ENCODE results near the gene SERTAD3.
"Not testable (repeated sequence)": the region's sequence is repeated elsewhere in the genome, so short reads cannot be mapped to it uniquely, and the experiment has no call there.

The SERTAD3 gene

DNA sequence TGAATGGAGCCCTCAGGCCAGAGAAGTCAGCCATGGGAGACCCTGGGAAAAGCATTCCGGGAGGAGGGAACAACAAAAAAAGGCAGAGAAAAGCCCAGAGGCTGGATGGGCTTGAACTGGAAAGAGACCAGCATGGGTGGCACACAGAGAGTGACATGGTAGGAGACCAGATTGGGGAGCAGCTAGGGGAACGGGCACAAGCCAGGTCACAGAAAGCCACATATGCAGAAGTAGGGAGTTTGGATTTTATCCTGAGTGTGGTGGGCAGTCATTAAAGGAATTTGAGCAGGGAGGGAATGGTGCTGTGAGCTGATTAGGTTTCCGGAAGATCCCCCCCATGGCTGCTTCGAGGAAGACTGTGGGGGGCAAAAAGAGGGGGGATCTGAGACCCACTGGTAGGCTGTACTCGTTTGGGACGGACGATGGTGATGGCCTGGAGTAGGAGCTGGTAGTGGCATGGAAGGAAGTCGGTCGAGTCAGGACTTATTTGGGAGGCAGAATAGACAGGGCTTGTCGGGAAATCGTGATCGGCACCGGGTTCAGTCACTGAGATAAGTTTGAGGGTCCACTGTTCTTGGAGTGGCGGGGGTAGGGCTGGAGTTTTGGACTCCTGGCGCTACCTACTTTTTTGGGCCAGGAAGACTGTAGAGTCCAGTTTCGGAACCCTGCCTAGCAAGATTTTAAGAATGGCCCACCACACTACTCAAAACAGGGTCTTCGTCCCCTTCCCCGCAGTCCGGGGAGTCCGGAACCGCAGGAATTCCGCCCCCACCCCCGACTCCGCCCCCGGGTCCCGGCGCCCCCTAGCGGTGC, 19.3 kb downstream of the SERTAD3 start:
- no peak for FAIRE-seq

GRCh38 chr19:40423938-40424337, 20.2 kb downstream of the SERTAD3 start:
- no peak for FAIRE-seq

GRCh38 chr19:40422748-40423566, 21.2 kb downstream of the SERTAD3 start:
- FAIRE-seq = no peak

DNA sequence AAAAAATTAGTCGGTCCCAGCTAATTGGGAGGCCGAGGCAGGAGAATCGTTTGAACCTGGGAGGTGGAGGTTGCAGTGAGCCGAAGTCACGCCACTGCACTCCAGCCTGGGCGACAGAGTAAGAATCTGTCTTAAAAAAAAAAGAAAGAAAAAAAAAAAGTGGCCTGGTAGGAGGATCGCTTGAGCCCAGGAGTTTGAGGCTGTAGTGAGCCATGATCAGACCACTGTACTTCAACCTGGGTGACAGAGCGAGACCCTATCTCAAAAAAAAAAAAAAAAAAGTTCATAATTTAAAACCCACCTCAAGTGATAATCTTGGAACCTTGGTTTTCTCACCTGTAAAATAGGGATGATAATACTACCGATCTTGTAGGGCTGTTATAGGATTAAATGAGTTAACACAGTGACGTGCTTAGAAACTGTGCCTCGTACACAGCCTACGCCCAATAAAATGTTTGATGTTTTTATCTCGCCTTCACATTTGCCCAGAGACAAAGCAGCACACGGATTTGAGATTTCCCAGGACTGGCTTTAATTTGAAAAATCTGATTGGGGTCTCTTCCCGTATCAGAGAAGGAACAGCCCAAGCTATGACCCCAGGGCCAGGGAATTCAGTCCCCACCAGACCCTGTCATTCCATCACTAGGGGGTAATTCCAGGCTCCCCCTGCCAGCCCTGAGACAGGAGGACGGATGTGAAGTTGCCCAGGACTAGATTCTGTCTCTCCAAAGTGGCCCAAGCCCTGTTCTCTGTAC, 22.0 kb downstream of the SERTAD3 start:
- no peak for FAIRE-seq

DNA sequence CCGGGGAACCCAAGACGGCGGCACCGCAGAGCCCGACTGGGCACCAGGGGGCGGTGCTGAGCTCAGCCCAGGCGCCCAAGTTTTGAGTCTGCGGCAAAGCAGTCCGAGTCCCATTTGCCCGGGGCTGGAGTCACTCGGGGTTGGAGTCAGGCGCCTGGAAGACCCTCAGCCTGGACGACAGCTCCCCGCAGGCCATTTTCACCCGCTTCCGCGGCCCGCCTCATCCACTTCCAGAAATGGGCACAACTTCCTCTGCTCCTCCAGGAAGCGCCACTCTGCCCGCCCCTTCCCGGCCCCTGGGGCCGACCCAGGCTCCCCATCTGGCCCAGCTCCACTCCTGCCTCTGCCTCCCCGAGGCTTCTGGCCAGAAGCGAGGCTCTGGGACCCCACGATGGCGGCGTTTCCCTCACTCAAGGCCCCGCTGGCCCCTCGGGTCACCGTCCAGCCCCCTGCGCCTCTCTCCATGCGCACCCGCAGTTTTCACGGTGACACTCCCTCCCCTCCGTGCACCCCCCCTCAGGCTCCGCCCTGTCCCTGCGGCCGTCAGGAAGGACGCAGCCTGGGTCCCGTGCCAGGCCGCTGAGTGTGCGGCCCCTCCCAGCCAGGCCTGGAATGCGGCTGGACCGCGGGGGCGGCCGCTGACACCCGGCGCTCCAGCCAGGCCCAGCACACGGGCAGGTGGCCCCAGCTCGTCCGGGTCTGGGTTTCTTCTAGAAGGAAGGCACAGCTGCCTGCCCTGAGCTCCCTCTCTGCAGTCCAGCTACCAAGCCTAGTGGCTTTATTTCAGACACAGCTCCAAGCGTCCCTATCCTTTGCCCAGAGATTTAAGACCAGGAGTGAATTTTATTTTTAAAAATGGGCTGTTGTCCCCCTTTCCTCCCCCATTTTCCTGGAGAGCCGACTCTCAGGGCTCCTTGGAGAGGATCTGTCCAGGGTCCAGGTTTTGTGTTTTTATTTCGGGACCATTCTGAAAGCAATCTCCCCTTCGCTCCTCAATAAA, 23.1 kb downstream of the SERTAD3 start:
- no peak for FAIRE-seq

DNA sequence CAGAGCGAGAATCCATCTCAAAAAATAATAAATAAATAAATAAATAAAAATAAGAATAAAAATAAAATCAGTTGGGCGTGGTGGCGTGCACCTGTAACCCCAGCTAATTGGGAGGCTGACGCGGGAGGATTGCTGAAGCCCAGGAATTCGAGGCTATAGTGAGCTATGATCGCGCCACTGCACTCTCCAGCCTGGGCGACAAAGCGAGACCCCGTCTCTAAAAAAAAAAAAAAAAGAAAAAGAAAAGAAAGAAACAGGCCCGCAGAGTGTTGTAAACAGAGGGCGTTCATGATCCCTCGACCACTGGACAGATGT, 23.7 kb downstream of the SERTAD3 start:
- no peak for FAIRE-seq

DNA sequence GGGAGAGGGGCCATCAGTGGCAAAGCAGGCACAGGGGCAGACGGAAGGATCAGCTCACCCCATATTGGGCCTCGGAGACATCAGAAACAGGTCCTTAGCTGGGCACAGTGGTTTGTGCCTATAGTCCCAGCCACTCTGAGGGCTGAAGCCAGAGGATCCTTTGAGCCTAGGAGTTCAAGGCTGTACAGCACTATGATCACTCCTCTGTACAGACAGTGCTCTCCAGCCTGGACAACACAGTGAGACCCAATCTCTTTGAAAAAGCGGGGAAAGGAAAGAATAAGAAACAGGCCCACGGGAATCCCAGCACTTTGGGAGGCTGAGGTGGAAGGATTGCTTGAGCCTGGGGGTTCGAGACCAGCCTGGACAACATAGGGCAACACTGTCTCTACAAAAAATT, 24.4 kb downstream of the SERTAD3 start:
- FAIRE-seq = no peak

DNA sequence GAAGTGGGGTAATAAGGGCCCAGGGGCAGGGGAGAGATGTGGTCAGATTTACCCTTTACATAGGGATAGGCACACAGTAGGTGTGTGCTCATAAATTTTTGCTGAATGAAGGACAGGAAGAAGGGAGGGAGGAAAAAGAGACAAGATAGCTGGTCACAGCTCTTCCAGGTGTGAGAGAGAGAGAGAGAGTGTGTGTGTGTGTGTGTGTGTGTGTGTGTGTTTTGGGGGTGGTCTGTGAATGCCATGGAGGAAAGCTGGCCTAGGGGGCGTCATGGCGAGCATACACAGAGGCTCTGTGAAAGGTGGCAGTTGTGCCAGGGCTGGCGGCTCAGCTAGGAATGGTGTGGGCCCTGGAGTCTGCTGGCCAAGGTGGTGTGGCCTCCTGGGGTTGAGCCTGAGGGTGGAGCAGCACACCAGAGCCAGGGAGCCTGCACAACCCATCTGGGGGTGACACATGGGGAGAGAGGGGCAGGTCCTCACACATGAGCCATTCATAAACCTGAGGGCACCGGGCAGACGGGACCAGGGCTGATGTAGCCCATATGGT, 25.0 kb downstream of the SERTAD3 start:
- no peak for FAIRE-seq

DNA sequence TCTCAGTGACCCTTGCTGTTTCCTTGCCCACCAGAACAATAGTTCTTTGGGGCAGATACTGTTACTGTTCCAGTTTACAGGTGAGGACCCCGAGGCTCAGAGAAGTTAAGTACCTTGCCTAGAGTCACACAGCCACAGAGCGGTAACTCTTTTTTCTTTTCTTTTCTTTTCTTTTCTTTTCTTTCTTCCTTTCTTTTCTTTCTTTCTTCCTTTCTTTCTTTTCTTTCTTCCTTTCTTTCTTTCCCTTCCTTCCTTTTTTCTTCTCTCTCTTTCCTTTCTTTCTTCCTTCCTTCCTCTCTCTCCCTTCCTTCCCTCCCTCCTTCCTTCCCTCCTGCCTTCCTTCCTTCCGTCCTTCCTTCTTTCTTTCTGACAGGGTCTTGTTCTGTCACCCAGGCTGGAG, 26.1 kb downstream of the SERTAD3 start:
- no peak for FAIRE-seq

GRCh38 chr19:40417643-40417981, 26.5 kb downstream of the SERTAD3 start:
- no peak for FAIRE-seq

GRCh38 chr19:40416918-40417642, 27.1 kb downstream of the SERTAD3 start:
- FAIRE-seq = no peak

DNA sequence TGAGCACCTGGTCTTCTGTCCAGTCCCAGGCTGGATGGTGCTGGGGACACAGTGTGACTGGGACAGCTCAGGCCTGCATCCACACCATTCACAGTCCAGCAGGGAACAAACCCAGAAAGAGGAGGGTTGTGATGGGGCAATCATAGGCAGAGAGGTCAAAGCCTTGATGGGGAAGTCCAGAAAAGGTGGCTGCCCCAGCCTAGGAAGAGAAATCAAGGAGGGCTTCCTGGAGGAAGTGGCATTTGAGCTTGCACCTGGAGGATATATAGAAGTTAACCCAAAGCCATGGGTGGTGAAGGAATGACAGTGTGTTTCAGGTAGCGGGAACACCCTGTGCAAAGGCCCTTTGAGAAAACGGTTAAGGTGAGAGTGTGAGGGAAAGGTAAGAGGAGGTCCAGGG, 28.4 kb downstream of the SERTAD3 start:
- no peak for FAIRE-seq

- FAIRE-seq = no peak
Observed at GRCh38 chr19:40414542-40415535, 29.3 kb downstream of the SERTAD3 start.

- FAIRE-seq = no peak
Observed at GRCh38 chr19:40413291-40413845, 30.8 kb downstream of the SERTAD3 start, which contains the start of gene PRX. PRX (minus strand) TSS chr19:40413378; CDS start chr19:40407932, 5,446 bp downstream.

DNA sequence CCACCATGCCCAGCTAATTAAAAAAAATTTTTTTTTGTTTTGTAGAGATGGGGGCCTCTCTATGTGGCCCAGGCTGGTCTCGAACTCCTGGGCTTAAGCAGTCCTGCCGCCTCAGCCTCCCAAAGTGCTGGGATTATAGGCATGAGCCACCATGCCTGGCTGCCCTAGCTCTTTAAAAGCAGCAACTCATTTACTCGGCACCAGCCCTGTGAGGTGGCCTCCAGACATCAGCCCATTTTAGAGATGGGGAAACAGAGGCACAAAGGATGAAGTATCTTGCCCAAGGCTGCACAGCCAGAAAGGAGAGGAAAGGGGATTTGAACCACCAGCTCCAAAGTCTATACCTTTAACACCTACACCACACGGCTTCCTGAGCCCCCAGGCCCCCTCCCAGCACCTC, 31.3 kb downstream of the SERTAD3 start:
- FAIRE-seq = no peak

- FAIRE-seq = no peak
Observed at GRCh38 chr19:40411958-40412499, 32.1 kb downstream of the SERTAD3 start.

DNA sequence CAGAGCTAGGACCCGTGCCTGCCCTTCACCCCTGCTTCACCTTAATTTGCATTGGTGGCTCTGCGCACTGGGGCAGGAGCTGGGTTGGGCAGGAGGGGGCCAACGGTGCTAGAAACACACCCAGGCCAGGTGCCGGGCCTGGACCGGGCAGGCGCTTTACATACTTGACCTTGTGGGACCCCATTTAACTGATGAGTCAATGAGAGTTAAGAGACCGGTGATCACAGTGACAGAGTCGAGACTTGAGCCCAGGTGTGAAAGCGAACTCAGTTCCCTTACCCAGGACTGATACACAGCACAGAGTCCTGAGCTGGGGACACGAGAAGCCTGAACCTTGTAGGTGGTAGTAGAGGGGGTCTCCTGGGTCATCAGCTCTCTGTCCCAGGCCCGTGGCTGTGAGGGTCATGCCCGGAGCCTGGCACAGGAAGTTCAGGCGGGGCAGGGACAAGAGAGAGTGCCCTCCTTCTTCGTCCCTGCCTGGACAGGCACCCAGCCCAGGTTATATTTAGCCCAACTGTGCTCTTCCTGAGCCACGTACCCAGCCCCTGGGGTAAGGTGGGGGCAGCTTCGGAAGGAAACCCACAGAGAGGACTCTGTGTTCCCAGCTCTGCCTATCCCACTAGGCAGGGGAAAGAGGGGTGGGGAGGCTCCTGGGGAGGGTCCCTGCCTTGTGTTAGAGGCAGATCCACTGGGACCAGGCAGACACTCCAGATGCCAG, 32.9 kb downstream of the SERTAD3 start:
- no peak for FAIRE-seq

DNA sequence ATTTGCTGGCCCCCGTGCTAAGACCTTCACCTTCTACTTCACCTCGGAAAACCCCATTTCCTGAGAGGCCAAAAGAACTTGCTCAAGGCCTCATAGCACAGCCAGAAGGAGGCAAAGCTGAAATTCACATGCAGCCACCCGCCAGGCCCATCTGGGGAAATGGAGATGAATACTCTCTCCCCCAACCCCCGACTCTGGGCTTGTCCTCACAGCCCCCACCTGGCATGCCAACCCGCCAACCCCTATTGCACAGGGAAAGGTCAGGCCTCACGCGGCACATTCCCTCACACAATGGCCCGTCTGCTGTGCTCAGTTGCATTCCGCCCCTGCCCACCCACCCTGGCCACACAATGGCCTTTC, 34.1 kb downstream of the SERTAD3 start:
- no peak for FAIRE-seq

DNA sequence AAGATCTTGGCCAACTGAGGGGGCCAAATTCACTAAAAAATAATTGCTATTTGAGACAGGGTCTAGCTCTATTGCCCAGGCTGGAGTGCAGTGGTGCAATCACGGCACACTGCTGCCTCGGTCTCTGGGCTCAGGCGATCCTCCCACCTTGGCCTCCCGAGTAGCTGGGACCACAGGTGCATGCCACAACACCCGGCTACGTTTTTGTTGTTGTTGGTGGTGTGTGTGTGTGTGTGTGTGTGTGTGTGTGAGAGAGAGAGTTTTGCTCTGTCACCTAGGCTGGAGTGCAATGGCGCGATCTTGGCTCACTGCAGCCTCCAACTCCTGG, 35.6 kb downstream of the SERTAD3 start:
- not testable (repeated sequence) for FAIRE-seq
